ENCODE measurements around the gene PUS3. TPM values are rescaled to one million over a fixed set of nuclear protein-coding genes. Genes with fewer than 3 reads are reported as not detected.
A peak's percentile ranks its signal among the peaks of the same experiment; 100 is the strongest.

PUS3 gene
- total and polyA plus RNA-seq, 8 donors: 8.7 to 19.1 (median 15.8) TPM

DNA sequence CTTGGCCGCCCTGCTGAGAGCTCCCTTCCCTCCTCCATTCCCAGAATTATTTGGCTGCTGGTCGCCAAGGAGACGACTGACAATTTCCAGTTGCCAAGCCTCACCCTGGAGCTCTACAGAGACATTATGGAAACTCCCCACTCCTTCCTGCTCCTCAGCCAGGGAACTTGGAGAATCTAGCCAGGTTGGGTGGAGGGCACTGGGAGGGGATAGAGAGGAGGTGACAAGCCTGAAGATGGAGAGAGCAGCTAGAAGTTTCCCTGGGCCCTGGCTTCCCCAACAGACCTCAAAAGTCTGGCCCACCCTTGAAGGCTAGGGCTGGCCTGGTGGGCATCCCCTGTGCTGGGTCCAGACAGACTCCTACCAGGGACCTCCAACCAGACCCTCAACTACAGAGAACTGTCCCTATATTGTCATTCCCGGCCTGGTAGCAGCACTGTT, 36.1 kb upstream of the PUS3 start:
- no peaks in the 10 kb centered on the region for H3K36me3 ChIP-seq
- no peak for TF ChIP-seq CTCF (IDR thresholded peaks at IDR 0.05)
- peak; percentile 71 for ATAC-seq
- DNase-seq: peak in 2 of 4 donors; percentile 44 to 51
- H3K27me3 ChIP-seq: no peaks in the 10 kb centered on the region
- no peak overlapping the region for H3K27ac ChIP-seq
- no peak overlapping the region for H3K4me3 ChIP-seq
- H3K4me1 ChIP-seq: no peaks in the 10 kb centered on the region
- intact Hi-C loops (cut with DNase I): loop anchor here in 1 of 2 donors (10.0 kb wide), 1 partner anchor 256 kb away; no protein-coding TSS in a partner anchor
- H3K9me3 ChIP-seq: no peaks in the 10 kb centered on the region

GRCh38 chr11:125938418-125938817, 35.4 kb upstream of the PUS3 start:
- ATAC-seq: no peak
- Histone ChIP-seq H3K9me3 (no peaks in the 10 kb centered on the region), H3K4me3 (no peak overlapping the region), H3K27ac (no peak overlapping the region), H3K36me3 (no peaks in the 10 kb centered on the region), H3K27me3 (no peaks in the 10 kb centered on the region), H3K4me1 (no peaks in the 10 kb centered on the region)
- intact Hi-C loops (cut with DNase I): loop anchor here in 1 of 2 donors (10.0 kb wide), 1 partner anchor 256 kb away; no protein-coding TSS in a partner anchor
- TF ChIP-seq CTCF (IDR thresholded peaks at IDR 0.05): no peak
- DNase-seq: no peak

DNA sequence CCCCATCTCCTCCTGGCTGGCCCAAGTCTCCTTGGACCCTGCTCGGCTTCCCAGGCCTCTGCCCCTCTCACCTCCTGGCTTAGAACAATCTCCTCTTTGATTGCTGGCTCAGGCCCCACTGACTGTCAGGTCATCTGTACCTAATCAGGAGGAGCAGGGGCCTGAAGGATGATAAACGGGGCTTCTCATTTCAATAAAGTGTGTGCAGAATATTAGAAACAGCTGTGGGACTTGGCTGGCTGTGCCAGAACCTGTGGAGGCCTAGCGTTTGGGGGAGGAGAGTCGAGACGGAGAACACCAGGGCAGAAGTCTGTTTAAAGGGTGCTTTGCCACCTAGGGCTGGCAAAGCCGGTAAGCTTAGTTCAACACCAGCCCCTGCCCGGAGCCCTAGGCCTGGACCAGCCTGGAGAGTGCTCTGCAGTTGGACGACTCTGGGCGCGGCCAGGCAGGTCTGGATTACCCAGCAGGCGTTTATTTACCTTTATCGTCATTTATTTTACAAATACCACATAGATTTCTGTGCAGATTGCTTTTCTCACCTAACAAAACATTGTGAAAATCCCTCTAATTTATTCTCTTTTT, 32.7 kb upstream of the PUS3 start:
- Histone ChIP-seq H3K4me3 (no peak overlapping the region), H3K9me3 (no peaks in the 10 kb centered on the region), H3K4me1 (no peaks in the 10 kb centered on the region), H3K27me3 (no peaks in the 10 kb centered on the region), H3K36me3 (no peaks in the 10 kb centered on the region), H3K27ac (no peak overlapping the region)
- intact Hi-C loops (cut with DNase I): loop anchor here in 1 of 2 donors (10.0 kb wide), 1 partner anchor 259 kb away; no protein-coding TSS in a partner anchor
- peak in 1 of 4 donors; percentile 33 for DNase-seq
- no peak for ATAC-seq
- no peak for TF ChIP-seq CTCF (IDR thresholded peaks at IDR 0.05)

GRCh38 chr11:125935056-125935455, 32.0 kb upstream of the PUS3 start:
- DNase-seq: no peak
- Histone ChIP-seq H3K27me3 (no peaks in the 10 kb centered on the region), H3K4me1 (no peaks in the 10 kb centered on the region), H3K27ac (no peak overlapping the region), H3K4me3 (no peak overlapping the region), H3K9me3 (no peaks in the 10 kb centered on the region), H3K36me3 (no peaks in the 10 kb centered on the region)
- no peak for TF ChIP-seq CTCF (IDR thresholded peaks at IDR 0.05)
- intact Hi-C loops (cut with DNase I): loop anchor here in 1 of 2 donors (10.0 kb wide), 1 partner anchor 260 kb away; no protein-coding TSS in a partner anchor
- ATAC-seq: no peak

DNA sequence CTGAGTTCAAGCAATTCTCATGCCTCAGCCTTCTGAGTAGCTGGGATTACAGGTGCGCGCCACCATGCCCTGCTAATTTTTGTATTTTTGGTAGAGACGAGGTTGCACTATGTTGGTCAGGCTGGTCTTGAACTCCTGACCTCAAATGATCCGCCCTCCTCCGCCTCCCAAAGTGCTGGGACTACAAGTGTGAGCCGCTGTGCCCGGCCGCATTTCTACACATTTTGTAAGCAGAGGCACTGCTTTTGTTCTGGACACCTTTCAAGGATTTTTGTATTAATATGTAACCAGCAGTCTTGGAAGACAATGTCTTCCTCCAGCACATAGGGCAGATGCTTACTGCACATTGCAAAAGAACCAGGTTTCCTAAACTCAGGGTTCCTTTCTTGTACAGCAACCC, 31.5 kb upstream of the PUS3 start:
- intact Hi-C loops (cut with DNase I): loop anchor here in 1 of 2 donors (10.0 kb wide), 1 partner anchor 260 kb away; no protein-coding TSS in a partner anchor
- TF ChIP-seq CTCF (IDR thresholded peaks at IDR 0.05): no peak
- H3K4me1 ChIP-seq: no peaks in the 10 kb centered on the region
- H3K27me3 ChIP-seq: no peaks in the 10 kb centered on the region
- H3K36me3 ChIP-seq: no peaks in the 10 kb centered on the region
- no peaks in the 10 kb centered on the region for H3K9me3 ChIP-seq
- no peak overlapping the region for H3K27ac ChIP-seq
- DNase-seq (no peak), ATAC-seq (no peak)
- H3K4me3 ChIP-seq: no peak overlapping the region
